AG09319 (cell line): Measurements from ENCODE around the gene PLOD3.

Experiments used
- DNase-seq: peaks from one replicate; pipeline ENCODE4 v3.0.0-alpha.2; 2010; ENCODE audit warnings: low read depth; ENCODE audit errors: extremely low read depth
- TF ChIP-seq, protein P1 (sequence below): IDR thresholded peaks from 2 replicates; pipeline ENCODE4 v1.5.1; 2011; ENCODE audit warnings: low read depth, mild to moderate bottlenecking, inconsistent platforms, low read length, moderate library complexity

Gene PLOD3

DNA sequence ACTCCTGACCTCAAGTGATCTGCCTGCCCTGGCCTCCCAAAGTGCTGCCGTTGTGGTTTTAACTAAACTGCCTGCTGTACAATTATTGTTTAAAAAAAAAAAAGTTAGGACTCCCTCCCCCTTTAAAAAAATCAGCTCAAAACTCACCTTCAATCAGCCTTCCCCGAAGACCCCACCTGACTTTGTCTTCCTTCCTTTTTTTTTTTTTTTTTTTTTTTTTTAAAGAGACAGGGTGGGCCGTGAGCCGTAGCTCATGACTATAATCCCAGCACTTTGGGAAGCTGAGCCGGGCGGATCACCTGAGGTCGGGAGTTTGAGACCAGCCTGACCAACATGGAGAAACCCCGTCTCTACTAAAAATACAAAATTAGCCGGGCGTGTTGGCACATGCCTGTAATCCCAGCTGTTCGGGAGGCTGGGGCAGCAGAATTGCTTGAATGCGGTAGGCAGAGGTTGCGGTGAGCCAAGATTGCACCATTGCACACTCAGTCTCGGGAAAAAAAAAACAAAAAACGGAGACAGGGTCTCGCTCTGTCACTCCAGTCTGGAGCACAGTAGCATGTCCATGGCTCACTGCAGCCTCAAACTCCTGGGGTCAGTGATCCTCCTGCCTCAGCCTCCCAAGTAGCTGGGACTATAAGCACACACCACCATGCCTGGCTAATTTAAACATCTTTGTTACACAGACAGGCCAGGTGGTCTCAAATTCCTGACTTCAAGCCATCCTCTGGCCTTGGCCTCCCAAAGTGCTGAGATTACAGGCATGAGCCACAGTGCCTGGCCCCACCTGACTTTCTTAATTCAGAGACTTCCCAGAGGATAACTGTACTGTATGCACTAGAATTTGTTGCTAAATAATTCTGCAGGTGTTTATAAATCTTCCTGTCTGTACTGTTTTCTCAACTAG lies 24.3 kb upstream of the PLOD3 start:
- no peak for DNase-seq
- TF ChIP-seq, protein P1, sequence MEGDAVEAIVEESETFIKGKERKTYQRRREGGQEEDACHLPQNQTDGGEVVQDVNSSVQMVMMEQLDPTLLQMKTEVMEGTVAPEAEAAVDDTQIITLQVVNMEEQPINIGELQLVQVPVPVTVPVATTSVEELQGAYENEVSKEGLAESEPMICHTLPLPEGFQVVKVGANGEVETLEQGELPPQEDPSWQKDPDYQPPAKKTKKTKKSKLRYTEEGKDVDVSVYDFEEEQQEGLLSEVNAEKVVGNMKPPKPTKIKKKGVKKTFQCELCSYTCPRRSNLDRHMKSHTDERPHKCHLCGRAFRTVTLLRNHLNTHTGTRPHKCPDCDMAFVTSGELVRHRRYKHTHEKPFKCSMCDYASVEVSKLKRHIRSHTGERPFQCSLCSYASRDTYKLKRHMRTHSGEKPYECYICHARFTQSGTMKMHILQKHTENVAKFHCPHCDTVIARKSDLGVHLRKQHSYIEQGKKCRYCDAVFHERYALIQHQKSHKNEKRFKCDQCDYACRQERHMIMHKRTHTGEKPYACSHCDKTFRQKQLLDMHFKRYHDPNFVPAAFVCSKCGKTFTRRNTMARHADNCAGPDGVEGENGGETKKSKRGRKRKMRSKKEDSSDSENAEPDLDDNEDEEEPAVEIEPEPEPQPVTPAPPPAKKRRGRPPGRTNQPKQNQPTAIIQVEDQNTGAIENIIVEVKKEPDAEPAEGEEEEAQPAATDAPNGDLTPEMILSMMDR, result no peak

- DNase-seq, result no peak
- TF ChIP-seq, protein P1, result no peak
Measured at GRCh38 chr7:101241015-101241363, 23.6 kb upstream of the PLOD3 start.

- DNase-seq, result no peak
- TF ChIP-seq, protein P1, result no peak
Measured at GRCh38 chr7:101240226-101241014, 23.0 kb upstream of the PLOD3 start.

DNA sequence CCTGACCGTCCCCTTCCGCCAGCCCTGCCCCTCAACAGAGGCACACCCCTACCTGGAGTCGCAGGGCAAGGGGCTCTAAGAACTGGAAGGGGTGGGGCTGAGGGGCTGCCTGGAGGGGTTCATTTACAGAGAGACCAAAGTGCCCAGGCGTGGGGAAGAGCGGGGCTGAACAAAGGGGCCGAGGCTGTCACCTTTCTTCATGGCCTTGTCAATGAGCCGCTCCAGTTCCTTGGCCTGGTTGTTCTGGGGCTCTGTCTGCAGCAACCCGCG lies 22.5 kb upstream of the PLOD3 start:
- DNase-seq, result no peak
- TF ChIP-seq, protein P1, result no peak

DNA sequence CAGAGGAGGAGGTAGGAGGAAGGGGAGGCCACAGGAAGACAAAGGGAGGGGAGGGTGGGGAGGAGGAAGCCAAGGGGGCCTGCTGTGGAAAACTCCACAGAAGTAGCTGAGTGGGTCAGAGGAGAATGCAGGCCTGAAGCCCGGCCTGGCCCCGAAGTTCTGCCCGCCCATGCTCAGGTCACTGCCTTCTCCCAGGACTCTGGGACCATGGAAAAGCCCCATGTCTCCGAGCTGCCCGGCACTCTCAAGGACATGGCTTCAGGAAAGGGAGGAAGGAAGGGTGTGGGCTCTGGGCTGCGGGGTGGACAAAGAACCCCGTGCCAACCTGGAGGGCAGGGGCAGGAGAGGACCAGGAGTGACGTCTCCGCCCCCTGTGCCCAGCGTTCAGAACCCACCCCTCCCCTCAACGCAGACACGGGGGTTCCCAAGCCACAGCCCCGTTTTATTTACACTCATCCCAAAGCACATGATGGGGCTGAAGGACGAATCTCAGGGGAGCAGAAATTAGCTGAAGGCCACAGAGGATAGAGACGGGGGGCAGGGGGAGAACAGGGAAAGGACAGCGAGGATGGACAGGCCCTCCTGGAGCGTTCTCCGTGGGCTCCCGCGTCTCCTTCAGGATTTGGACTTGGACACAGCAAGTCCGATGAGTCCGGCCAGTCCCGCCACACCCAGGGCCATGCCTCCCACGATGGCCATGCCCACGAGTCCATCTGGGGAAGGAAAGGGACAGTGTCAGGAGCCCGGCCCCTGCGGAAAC lies 22.0 kb upstream of the PLOD3 start:
- TF ChIP-seq, protein P1, result no peak
- no peak for DNase-seq

DNA sequence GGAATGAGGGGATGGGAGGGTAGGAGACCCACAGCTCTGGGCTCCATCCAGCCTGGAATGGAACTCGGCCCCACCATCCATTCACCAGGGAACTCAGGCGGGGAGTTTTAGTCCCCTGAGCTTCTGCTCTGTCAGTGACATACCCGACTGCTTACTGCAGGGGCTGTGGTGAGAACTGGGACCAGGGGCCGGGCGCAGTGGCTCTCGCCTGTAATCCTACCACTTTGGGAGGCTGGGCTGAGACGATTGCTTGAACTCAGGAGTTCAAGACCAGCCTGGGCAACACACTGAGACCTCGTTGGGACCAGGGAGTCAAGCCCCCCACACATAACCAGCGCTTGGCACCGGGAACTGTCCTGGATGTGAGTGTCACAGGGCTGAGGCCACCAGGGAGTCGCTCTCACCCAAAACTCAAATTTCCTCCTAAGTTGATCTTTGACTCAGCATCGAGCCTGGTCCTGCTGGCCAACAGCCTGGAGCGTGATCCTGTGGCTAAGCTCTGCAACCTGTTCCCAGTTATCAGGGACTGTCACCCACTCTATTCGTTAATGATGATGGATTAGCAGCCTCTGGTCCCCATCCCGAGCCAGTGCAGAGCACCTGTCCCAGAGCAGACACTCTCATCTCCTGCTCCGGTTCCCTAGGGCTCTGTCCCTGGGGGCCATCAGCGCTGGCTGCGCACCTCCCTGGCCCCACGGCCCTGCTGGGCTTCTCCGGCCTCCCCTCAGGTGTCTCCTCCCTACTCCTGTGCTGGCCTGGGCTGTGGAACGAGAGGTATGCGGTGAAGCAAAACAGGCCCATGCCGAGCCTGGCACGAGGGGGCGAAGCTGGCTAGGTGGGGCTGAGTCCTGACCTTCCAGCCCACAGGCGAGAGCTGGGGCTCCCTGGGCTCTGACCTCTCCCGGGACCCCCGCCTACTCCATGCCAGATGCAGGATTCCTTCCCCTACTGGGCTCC lies 21.1 kb upstream of the PLOD3 start:
- DNase-seq, result no peak
- TF ChIP-seq, protein P1, result no peak
